Measurements from ENCODE around the gene CD74.
A peak's percentile ranks its signal among the peaks of the same experiment; 100 is the strongest.

CD74 gene

GRCh38 chr5:150449517-150450339 lies 37.0 kb upstream of the CD74 start, which contains the start of gene RPS14:
RPS14 (minus strand) TSS chr5:150449739; CDS start chr5:150447733, 2,006 bp downstream.
- Histone ChIP-seq H3K9me3 (ENCODE audit: control insufficient read depth in 1 of 2, low read length in 2 of 2) (no peaks in the 10 kb centered on the region), H3K4me3 (ENCODE audit: low read depth in 1 of 2, low read length in 2 of 2) (peak within 1 kb of the TSS; percentile 77 to 97), H3K4me1 (ENCODE audit: control insufficient read depth in 1 of 2, insufficient read depth in 2 of 2, low read length in 2 of 2) (peaks cover 12 to 24% of the 10 kb centered on the region in 2 donors), H3K27ac (ENCODE audit: low read length) (peak within 1 kb of the TSS; percentile 97), H3K36me3 (ENCODE audit: control insufficient read depth in 1 of 2, insufficient read depth in 2 of 2, low read length in 2 of 2) (peaks cover 31 to 34% of the 10 kb centered on the region in 2 donors), H3K27me3 (ENCODE audit: low read depth, low read length) (no peaks in the 10 kb centered on the region)

GRCh38 chr5:150448952-150449516 lies 36.3 kb upstream of the CD74 start:
- Histone ChIP-seq H3K4me3 (ENCODE audit: low read depth in 1 of 2, low read length in 2 of 2) (peak overlapping the region; percentile 77 to 97), H3K9me3 (ENCODE audit: control insufficient read depth in 1 of 2, low read length in 2 of 2) (no peaks in the 10 kb centered on the region), H3K4me1 (ENCODE audit: control insufficient read depth in 1 of 2, insufficient read depth in 2 of 2, low read length in 2 of 2) (peaks cover 12 to 24% of the 10 kb centered on the region in 2 donors), H3K27me3 (ENCODE audit: low read depth, low read length) (no peaks in the 10 kb centered on the region), H3K36me3 (ENCODE audit: control insufficient read depth in 1 of 2, insufficient read depth in 2 of 2, low read length in 2 of 2) (peaks cover 38% of the 10 kb centered on the region in 2 donors), H3K27ac (ENCODE audit: low read length) (peak overlapping the region; percentile 97)

- peak overlapping the region; percentile 77 to 97 for H3K4me3 ChIP-seq (ENCODE audit: low read depth in 1 of 2, low read length in 2 of 2)
- no peaks in the 10 kb centered on the region for H3K9me3 ChIP-seq (ENCODE audit: control insufficient read depth in 1 of 2, low read length in 2 of 2)
- H3K4me1 ChIP-seq (ENCODE audit: control insufficient read depth in 1 of 2, insufficient read depth in 2 of 2, low read length in 2 of 2), result peaks cover 12 to 30% of the 10 kb centered on the region in 2 donors
- peak overlapping the region; percentile 97 for H3K27ac ChIP-seq (ENCODE audit: low read length)
- H3K36me3 ChIP-seq (ENCODE audit: control insufficient read depth in 1 of 2, insufficient read depth in 2 of 2, low read length in 2 of 2), result peaks cover 45% of the 10 kb centered on the region in 2 donors
- H3K27me3 ChIP-seq (ENCODE audit: low read depth, low read length), result no peaks in the 10 kb centered on the region
Observed at GRCh38 chr5:150448334-150448733, 35.6 kb upstream of the CD74 start.

GRCh38 chr5:150447188-150447587 lies 34.5 kb upstream of the CD74 start:
- no peaks in the 10 kb centered on the region for H3K9me3 ChIP-seq (ENCODE audit: control insufficient read depth in 1 of 2, low read length in 2 of 2)
- no peaks in the 10 kb centered on the region for H3K27me3 ChIP-seq (ENCODE audit: low read depth, low read length)
- H3K4me1 ChIP-seq (ENCODE audit: control insufficient read depth in 1 of 2, insufficient read depth in 2 of 2, low read length in 2 of 2), result peaks cover 12 to 30% of the 10 kb centered on the region in 2 donors
- H3K27ac ChIP-seq (ENCODE audit: low read length), result no peak overlapping the region
- H3K4me3 ChIP-seq (ENCODE audit: low read depth in 1 of 2, low read length in 2 of 2), result no peak overlapping the region
- peaks cover 47 to 48% of the 10 kb centered on the region in 2 donors for H3K36me3 ChIP-seq (ENCODE audit: control insufficient read depth in 1 of 2, insufficient read depth in 2 of 2, low read length in 2 of 2)

GRCh38 chr5:150446583-150446982 lies 33.9 kb upstream of the CD74 start:
- Histone ChIP-seq H3K36me3 (ENCODE audit: control insufficient read depth in 1 of 2, insufficient read depth in 2 of 2, low read length in 2 of 2) (peaks cover 47 to 48% of the 10 kb centered on the region in 2 donors), H3K4me3 (ENCODE audit: low read depth in 1 of 2, low read length in 2 of 2) (no peak overlapping the region)

GRCh38 chr5:150446088-150446487 lies 33.4 kb upstream of the CD74 start:
- H3K27ac ChIP-seq (ENCODE audit: low read length), result no peak overlapping the region

More at GRCh38 chr5:150446583-150446982, 33.9 kb upstream of the CD74 start:
- Histone ChIP-seq H3K9me3 (ENCODE audit: control insufficient read depth in 1 of 2, low read length in 2 of 2) (no peaks in the 10 kb centered on the region), H3K4me1 (ENCODE audit: control insufficient read depth in 1 of 2, insufficient read depth in 2 of 2, low read length in 2 of 2) (peaks cover 12 to 30% of the 10 kb centered on the region in 2 donors), H3K27ac (ENCODE audit: low read length) (peak overlapping the region; percentile 10), H3K27me3 (ENCODE audit: low read depth, low read length) (no peaks in the 10 kb centered on the region)

GRCh38 chr5:150444770-150445169 lies 32.1 kb upstream of the CD74 start:
- Histone ChIP-seq H3K4me3 (ENCODE audit: low read depth in 1 of 2, low read length in 2 of 2) (no peak overlapping the region), H3K9me3 (ENCODE audit: control insufficient read depth in 1 of 2, low read length in 2 of 2) (no peaks in the 10 kb centered on the region), H3K36me3 (ENCODE audit: control insufficient read depth in 1 of 2, insufficient read depth in 2 of 2, low read length in 2 of 2) (peaks cover 46 to 48% of the 10 kb centered on the region in 2 donors), H3K27ac (ENCODE audit: low read length) (no peak overlapping the region), H3K4me1 (ENCODE audit: control insufficient read depth in 1 of 2, insufficient read depth in 2 of 2, low read length in 2 of 2) (peaks cover 12 to 30% of the 10 kb centered on the region in 2 donors), H3K27me3 (ENCODE audit: low read depth, low read length) (no peaks in the 10 kb centered on the region)

More at GRCh38 chr5:150446088-150446487, 33.4 kb upstream of the CD74 start:
- peaks cover 47 to 48% of the 10 kb centered on the region in 2 donors for H3K36me3 ChIP-seq (ENCODE audit: control insufficient read depth in 1 of 2, insufficient read depth in 2 of 2, low read length in 2 of 2)
- H3K27me3 ChIP-seq (ENCODE audit: low read depth, low read length), result no peaks in the 10 kb centered on the region
- H3K9me3 ChIP-seq (ENCODE audit: control insufficient read depth in 1 of 2, low read length in 2 of 2), result no peaks in the 10 kb centered on the region
- H3K4me1 ChIP-seq (ENCODE audit: control insufficient read depth in 1 of 2, insufficient read depth in 2 of 2, low read length in 2 of 2), result peaks cover 12 to 30% of the 10 kb centered on the region in 2 donors
- no peak overlapping the region for H3K4me3 ChIP-seq (ENCODE audit: low read depth in 1 of 2, low read length in 2 of 2)

GRCh38 chr5:150443242-150444075 lies 30.7 kb upstream of the CD74 start:
- Histone ChIP-seq H3K4me3 (ENCODE audit: low read depth in 1 of 2, low read length in 2 of 2) (no peak overlapping the region), H3K36me3 (ENCODE audit: control insufficient read depth in 1 of 2, insufficient read depth in 2 of 2, low read length in 2 of 2) (peaks cover 44 to 48% of the 10 kb centered on the region in 2 donors), H3K4me1 (ENCODE audit: control insufficient read depth in 1 of 2, insufficient read depth in 2 of 2, low read length in 2 of 2) (peaks cover 7 to 25% of the 10 kb centered on the region in 2 donors), H3K27me3 (ENCODE audit: low read depth, low read length) (no peaks in the 10 kb centered on the region), H3K9me3 (ENCODE audit: control insufficient read depth in 1 of 2, low read length in 2 of 2) (no peaks in the 10 kb centered on the region), H3K27ac (ENCODE audit: low read length) (no peak overlapping the region)

- H3K9me3 ChIP-seq (ENCODE audit: control insufficient read depth in 1 of 2, low read length in 2 of 2), result no peaks in the 10 kb centered on the region
- no peaks in the 10 kb centered on the region for H3K27me3 ChIP-seq (ENCODE audit: low read depth, low read length)
- H3K4me3 ChIP-seq (ENCODE audit: low read depth in 1 of 2, low read length in 2 of 2), result no peak overlapping the region
- no peak overlapping the region for H3K27ac ChIP-seq (ENCODE audit: low read length)
- peaks cover 43 to 44% of the 10 kb centered on the region in 2 donors for H3K36me3 ChIP-seq (ENCODE audit: control insufficient read depth in 1 of 2, insufficient read depth in 2 of 2, low read length in 2 of 2)
- H3K4me1 ChIP-seq (ENCODE audit: control insufficient read depth in 1 of 2, insufficient read depth in 2 of 2, low read length in 2 of 2), result peaks cover 0 to 17% of the 10 kb centered on the region in 2 donors
Observed at GRCh38 chr5:150442699-150443080, 30.0 kb upstream of the CD74 start.

GRCh38 chr5:150441813-150442698 lies 29.3 kb upstream of the CD74 start:
- peaks cover 0 to 11% of the 10 kb centered on the region in 2 donors for H3K4me1 ChIP-seq (ENCODE audit: control insufficient read depth in 1 of 2, insufficient read depth in 2 of 2, low read length in 2 of 2)
- H3K27me3 ChIP-seq (ENCODE audit: low read depth, low read length), result no peaks in the 10 kb centered on the region
- no peaks in the 10 kb centered on the region for H3K9me3 ChIP-seq (ENCODE audit: control insufficient read depth in 1 of 2, low read length in 2 of 2)
- no peak overlapping the region for H3K4me3 ChIP-seq (ENCODE audit: low read depth in 1 of 2, low read length in 2 of 2)
- H3K27ac ChIP-seq (ENCODE audit: low read length), result no peak overlapping the region
- peaks cover 38 to 40% of the 10 kb centered on the region in 2 donors for H3K36me3 ChIP-seq (ENCODE audit: control insufficient read depth in 1 of 2, insufficient read depth in 2 of 2, low read length in 2 of 2)
